C4-2B (cell line): ENCODE data around the gene TOP1.

ENCODE experiments used
- CTCF ChIP-seq: fragments of 450-650 bp; conservative IDR thresholded peaks from 2 replicates; pipeline ENCODE4 v1.5.1; 2017; ENCODE audit warnings: mild to moderate bottlenecking
- ZFX ChIP-seq: fragments of 450-650 bp; IDR thresholded peaks from 2 replicates; pipeline ENCODE4 v1.6.1; 2017

- TF ChIP-seq CTCF (no peak), ZFX (no peak)
Measured at GRCh38 chr20:41131594-41132387, 103.2 kb downstream of the TOP1 start.
